MM.1S (cell line): ENCODE data around the gene LRRC8C.

Experiments
- DNase-seq: peaks from one replicate; pipeline ENCODE4 v3.0.0-alpha.2; 2015
- H2AFZ ChIP-seq: fragments of 300-600 bp; sonication (generic); 2 replicates; pipeline ENCODE4 v1.6.0; 2016; ENCODE audit warnings: antibody characterized with exemption, low read length
- H3F3A ChIP-seq: fragments of 300-600 bp; sonication (generic); 2 replicates; pipeline ENCODE4 v1.6.1; 2016; ENCODE audit warnings: mild to moderate bottlenecking, antibody characterized with exemption, low read length, moderate library complexity, mixed read lengths; ENCODE audit not compliant: insufficient read depth
- H3K27ac ChIP-seq: fragments of 300-600 bp; sonication (generic); 2 replicates; pipeline ENCODE4 v1.5.1; 2016; ENCODE audit warnings: mild to moderate bottlenecking, low read length
- H3K27me3 ChIP-seq: fragments of 300-600 bp; sonication (generic); replicated peaks from 2 replicates; pipeline ENCODE4 v1.6.0; 2016; ENCODE audit warnings: low read length; ENCODE audit not compliant: insufficient read depth
- H3K36me3 ChIP-seq: fragments of 300-600 bp; sonication (generic); replicated peaks from 2 replicates; pipeline ENCODE4 v1.6.1; 2016; ENCODE audit warnings: mild to moderate bottlenecking, low read length, mixed read lengths; ENCODE audit not compliant: insufficient read depth
- H3K4me1 ChIP-seq: fragments of 300-600 bp; sonication (generic); 2 replicates; pipeline ENCODE4 v1.6.1; 2016; ENCODE audit warnings: low read length, mixed read lengths
- H3K4me2 ChIP-seq: fragments of 300-600 bp; sonication (generic); 2 replicates; pipeline ENCODE4 v1.6.0; 2016; ENCODE audit warnings: low read depth, low read length
- H3K4me3 ChIP-seq: fragments of 300-600 bp; sonication (generic); 2 replicates; pipeline ENCODE4 v1.5.1; 2016; ENCODE audit warnings: low read length, mixed read lengths
- H3K79me2 ChIP-seq: fragments of 300-600 bp; sonication (generic); 2 replicates; pipeline ENCODE4 v1.6.1; 2016; ENCODE audit warnings: mixed run types, low read length, mixed read lengths
- H3K9ac ChIP-seq: fragments of 300-600 bp; sonication (generic); 2 replicates; pipeline ENCODE4 v1.6.1; 2016; ENCODE audit warnings: low read length, mixed read lengths
- H3K9me2 ChIP-seq: fragments of 300-600 bp; sonication (generic); replicated peaks from 2 replicates; pipeline ENCODE4 v1.6.1; 2016; ENCODE audit warnings: mild to moderate bottlenecking, low read length, mixed read lengths; ENCODE audit not compliant: insufficient read depth
- H3K9me3 ChIP-seq: fragments of 300-600 bp; sonication (generic); replicated peaks from 2 replicates; pipeline ENCODE4 v1.6.1; 2016; ENCODE audit warnings: mild to moderate bottlenecking, low read length, mixed read lengths; ENCODE audit not compliant: insufficient read depth
- H4K20me1 ChIP-seq: fragments of 300-600 bp; sonication (generic); 2 replicates; pipeline ENCODE4 v1.6.1; 2016; ENCODE audit warnings: mild to moderate bottlenecking, low read length, moderate library complexity, mixed read lengths; ENCODE audit not compliant: insufficient read depth
- CTCF ChIP-seq: fragments of 300-600 bp; sonication (generic); IDR thresholded peaks from 2 replicates; pipeline ENCODE4 v1.5.1; 2016; ENCODE audit warnings: antibody characterized with exemption, low read length, mixed read lengths
- EZH2 ChIP-seq: fragments of 300-600 bp; sonication (generic); optimal IDR thresholded peaks from 2 replicates; pipeline ENCODE3; 2017; ENCODE audit warnings: low read depth, mild to moderate bottlenecking, antibody characterized with exemption, low read length, mixed read lengths
- EZH2phosphoT487 ChIP-seq: fragments of 300-600 bp; sonication (generic); IDR thresholded peaks from 2 replicates; pipeline ENCODE4 v1.6.1; 2018; ENCODE audit warnings: antibody characterized with exemption, low read length

Gene LRRC8C

GRCh38 chr1:89637496-89637895, 4.6 kb downstream of the LRRC8C start:
- peaks cover 7% of the 10 kb centered on the region; the same call in 1 of the 2 replicates for H3F3A ChIP-seq
- H4K20me1 ChIP-seq: no peaks in the 10 kb centered on the region
- H3K9ac ChIP-seq: no peak overlapping the region
- no peaks in the 10 kb centered on the region for H3K27me3 ChIP-seq
- no peak overlapping the region for H3K4me2 ChIP-seq
- H3K9me2 ChIP-seq: no peaks in the 10 kb centered on the region
- TF ChIP-seq EZH2: no peak
- TF ChIP-seq CTCF: no peak
- TF ChIP-seq EZH2phosphoT487: no peak
- no peak for DNase-seq
- H3K36me3 ChIP-seq: no peaks in the 10 kb centered on the region
- no peak overlapping the region for H2AFZ ChIP-seq
- H3K4me1 ChIP-seq: 0 out of 2 replicates have a peak, but pooled peaks cover 5% of the 10 kb centered on the region
- H3K4me3 ChIP-seq: no peak overlapping the region
- peaks cover 90% of the 10 kb centered on the region for H3K79me2 ChIP-seq
- no peak overlapping the region for H3K27ac ChIP-seq
- H3K9me3 ChIP-seq: no peaks in the 10 kb centered on the region

- H3K4me2 ChIP-seq: no peak overlapping the region
- no peak for DNase-seq
- H3F3A ChIP-seq: no peaks in the 10 kb centered on the region
- TF ChIP-seq EZH2phosphoT487 (no peak), CTCF (no peak), EZH2 (no peak)
- no peak overlapping the region for H2AFZ ChIP-seq
- no peak overlapping the region for H3K9ac ChIP-seq
- H3K79me2 ChIP-seq: peaks cover 92% of the 10 kb centered on the region
- no peak overlapping the region for H3K4me3 ChIP-seq
- no peaks in the 10 kb centered on the region for H4K20me1 ChIP-seq
- H3K27ac ChIP-seq: no peak overlapping the region
- H3K27me3 ChIP-seq: no peaks in the 10 kb centered on the region
- H3K4me1 ChIP-seq: no peaks in the 10 kb centered on the region
- no peaks in the 10 kb centered on the region for H3K36me3 ChIP-seq
- H3K9me2 ChIP-seq: no peaks in the 10 kb centered on the region
- no peaks in the 10 kb centered on the region for H3K9me3 ChIP-seq
These were observed 7.5 kb downstream of the LRRC8C start for GRCh38 chr1:89640440-89640839.

- peaks cover 88% of the 10 kb centered on the region for H3K79me2 ChIP-seq
- H3K27me3 ChIP-seq: no peaks in the 10 kb centered on the region
- no peaks in the 10 kb centered on the region for H3F3A ChIP-seq
- no peaks in the 10 kb centered on the region for H3K9me3 ChIP-seq
- H3K4me3 ChIP-seq: no peak overlapping the region
- H3K27ac ChIP-seq: no peak overlapping the region
- no peaks in the 10 kb centered on the region for H3K36me3 ChIP-seq
- H3K9ac ChIP-seq: no peak overlapping the region
- no peaks in the 10 kb centered on the region for H3K9me2 ChIP-seq
- H3K4me2 ChIP-seq: no peak overlapping the region
- no peaks in the 10 kb centered on the region for H4K20me1 ChIP-seq
- H2AFZ ChIP-seq: no peak overlapping the region
- H3K4me1 ChIP-seq: no peaks in the 10 kb centered on the region
- DNase-seq: no peak
- TF ChIP-seq EZH2 (no peak), EZH2phosphoT487 (no peak), CTCF (no peak)
These were observed 8.9 kb downstream of the LRRC8C start for GRCh38 chr1:89641781-89642180.

- Histone ChIP-seq H3F3A (no peaks in the 10 kb centered on the region), H3K9ac (no peak overlapping the region), H3K9me2 (no peaks in the 10 kb centered on the region), H3K27me3 (no peaks in the 10 kb centered on the region), H3K79me2 (peaks cover 84% of the 10 kb centered on the region), H2AFZ (no peak overlapping the region), H4K20me1 (no peaks in the 10 kb centered on the region), H3K27ac (no peak overlapping the region), H3K9me3 (no peaks in the 10 kb centered on the region), H3K4me1 (no peaks in the 10 kb centered on the region), H3K4me3 (no peak overlapping the region), H3K4me2 (no peak overlapping the region), H3K36me3 (no peaks in the 10 kb centered on the region)
- DNase-seq: no peak
- TF ChIP-seq CTCF (no peak), EZH2phosphoT487 (no peak), EZH2 (no peak)
These were observed 10.7 kb downstream of the LRRC8C start for GRCh38 chr1:89643577-89643976.
